Naive thymus-derived CD4-positive, alpha-beta T cell (primary cell): ENCODE data around the gene PDCD4. TPM values are rescaled to one million over a fixed set of nuclear protein-coding genes. Genes with fewer than 3 reads are reported as not detected.

ENCODE experiments used
- ATAC-seq: fragments of 150-1000 bp; cut with Tn5 transposase; 2 replicates; pipeline ENCODE4 v1.10.0; 2021; ENCODE audit warnings: mild to moderate bottlenecking, moderate library complexity
- CTCF ChIA-PET: fragments of 350-600 bp; sonication (Branson Sonifier 250); formaldehyde crosslinking; loops from one replicate; lab custom pipeline; 2021; ENCODE audit warnings: antibody characterized with exemption; lab: Charles Lee
- POLR2A ChIA-PET: fragments of 350-600 bp; sonication (Branson Sonifier 250); formaldehyde crosslinking; loops from one replicate; lab custom pipeline; 2021; ENCODE audit warnings: antibody characterized with exemption, inconsistent platforms; lab: Charles Lee
- DNase-seq, 9 donors: peaks; one replicate each; pipeline versions ENCODE4 v3.0.0 to v3.0.0-alpha.2; 2020 to 2022; ENCODE audit warnings: mixed read lengths in 1 of 9
- H3K27ac ChIP-seq: one replicate; pipeline ENCODE4 v1.7.0; 2013; ENCODE audit warnings: mild to moderate bottlenecking, low read depth, low read length, moderate library complexity
- H3K27me3 ChIP-seq, 2 donors: one replicate each; pipeline ENCODE4 v1.7.0; 2013; ENCODE audit warnings: low read length in 2 of 2, mild to moderate bottlenecking in 2 of 2, moderate library complexity in 2 of 2; ENCODE audit not compliant: control insufficient read depth in 2 of 2, insufficient read depth in 2 of 2
- H3K36me3 ChIP-seq, 3 experiments: 1 replicate in 2 of 3; 2 replicates in 1 of 3; pipeline ENCODE4 v1.7.0; 2013; ENCODE audit warnings: low read length in 3 of 3, mild to moderate bottlenecking in 3 of 3, moderate library complexity in 1 of 3; ENCODE audit not compliant: insufficient read depth in 3 of 3, control insufficient read depth in 2 of 3
- H3K4me1 ChIP-seq, 2 donors: one replicate each; pipeline ENCODE4 v1.7.0; 2013; ENCODE audit warnings: low read length in 2 of 2, mild to moderate bottlenecking in 2 of 2, moderate library complexity in 1 of 2; ENCODE audit not compliant: control insufficient read depth in 2 of 2, insufficient read depth in 2 of 2
- H3K4me3 ChIP-seq: 2 replicates; pipeline ENCODE4 v1.7.0; 2013; ENCODE audit warnings: mild to moderate bottlenecking, low read length
- H3K9me3 ChIP-seq, 3 experiments: 1 replicate in 2 of 3; 2 replicates in 1 of 3; pipeline ENCODE4 v1.7.0; 2013; ENCODE audit warnings: low read length in 3 of 3; ENCODE audit not compliant: control insufficient read depth in 2 of 3
- H3K27ac Mint-ChIP-seq, 9 donors: one replicate each; pipeline ENCODE4 v1.8.0; 2020 to 2022; ENCODE audit warnings: mixed read lengths in 9 of 9, mild to moderate bottlenecking in 8 of 9, moderate library complexity in 5 of 9, inconsistent platforms in 2 of 9
- H3K27me3 Mint-ChIP-seq, 5 donors: one replicate each; pipeline ENCODE4 v1.8.0; 2021 to 2022; ENCODE audit warnings: mixed read lengths in 5 of 5, mild to moderate bottlenecking in 1 of 5
- H3K36me3 Mint-ChIP-seq, 5 donors: one replicate each; pipeline ENCODE4 v1.8.0; 2020 to 2022; ENCODE audit warnings: mixed read lengths in 5 of 5, mild to moderate bottlenecking in 3 of 5, inconsistent platforms in 1 of 5
- H3K4me1 Mint-ChIP-seq, 7 donors: one replicate each; pipeline ENCODE4 v1.8.0; 2020 to 2022; ENCODE audit warnings: mixed read lengths in 7 of 7, mild to moderate bottlenecking in 3 of 7, inconsistent platforms in 1 of 7
- H3K4me3 Mint-ChIP-seq, 10 donors: one replicate each; pipeline ENCODE4 v1.8.0; 2020 to 2022; ENCODE audit warnings: mild to moderate bottlenecking in 10 of 10, mixed read lengths in 10 of 10, moderate library complexity in 6 of 10, inconsistent platforms in 2 of 10
- H3K9me3 Mint-ChIP-seq, 11 donors: one replicate each; pipeline ENCODE4 v1.8.0; 2020 to 2022; ENCODE audit warnings: mixed read lengths in 11 of 11, mild to moderate bottlenecking in 4 of 11, inconsistent platforms in 1 of 11, moderate library complexity in 1 of 11
- intact Hi-C, 2 donors: fragments of 100-400 bp; cut with micrococcal nuclease; formaldehyde crosslinking; loops; one replicate each; pipeline ENCODE4 v1.15.1; 2023
- polyA plus RNA-seq, 2 donors: library from polyadenylated mRNA; unstranded; fragments of 300-500 nt; fragmentation: Illumina TruSeq; gene quantifications; one replicate each; pipeline ENCODE4 v1.2.3, GENCODE V29; 2021
- total RNA-seq, 6 experiments: library from RNA in 5 of 6; stranded (reverse) in 5 of 6; gene quantifications; 1 replicate in 5 of 6; 2 replicates in 1 of 6; pipeline ENCODE4 v1.2.3 and lab custom pipeline; 2021 to 2026

PDCD4 gene
- total RNA-seq: 100 to 1,000 TPM in 4 of 5 experiments, 10 to 100 TPM in 1; 93.7 to 283 (median 223) TPM
- polyA plus RNA-seq: 100 to 1,000 TPM; 253 to 295 TPM
- 374 reads per million, percentile 97 among the genes with 10 or more reads in this experiment for total RNA-seq (lab: John Stamatoyannopoulos, UW)

- Histone ChIP-seq H3K27me3 (no peaks in the 10 kb centered on the region), H3K4me1 (peaks cover 53 to 71% of the 10 kb centered on the region in 2 donors), H3K4me3 (peak within 1 kb of the TSS; percentile 78), H3K27ac (peak within 1 kb of the TSS; percentile 100), H3K9me3 (no peaks in the 10 kb centered on the region), H3K36me3 (peaks cover 0 to 8% (median 0%) of the 10 kb centered on the region in 3 experiments)
- POLR2A ChIA-PET: interaction anchor here (0.6 to 3.6 kb wide), 15 partner anchors 8 to 686 kb away, joined by 3 to 76 read pairs (median 4); no protein-coding TSS in a partner anchor
- Mint-ChIP-seq H3K4me3 (peak within 1 kb of the TSS; percentile 79 to 99 (median 96)), H3K27me3 (peaks cover 0 to 2% (median 0%) of the 10 kb centered on the region in 5 donors), H3K4me1 (peaks cover 43 to 77% (median 68%) of the 10 kb centered on the region in 7 donors), H3K27ac (peak within 1 kb of the TSS; percentile 95 to 100 (median 99)), H3K36me3 (peaks cover 4 to 21% (median 6%) of the 10 kb centered on the region in 5 donors), H3K9me3 (peaks cover 0 to 7% (median 0%) of the 10 kb centered on the region in 11 donors)
- DNase-seq: peak; percentile 83 to 98 (median 90)
- CTCF ChIA-PET: interaction anchor here (0.7 to 2.1 kb wide), 4 partner anchors 11 to 69 kb away, joined by 3 to 7 read pairs (median 4); no protein-coding TSS in a partner anchor
- peak; percentile 78 for ATAC-seq
- intact Hi-C loops: loop anchor here (1.0 to 5.0 kb wide), 18 partner anchors 7 to 663 kb away; partner anchors contain the start of genes BBIP1 (in 2 of the 2), SHOC2 (in 2 of the 2), DUSP5 (in 1 of the 2) and SMC3 (in 1 of the 2)
Observed at GRCh38 chr10:110871298-110872084, at the start of gene PDCD4. Gene PDCD4 (plus strand): TSS chr10:110871928. CDS start chr10:110876028, 4,100 bp downstream.

- POLR2A ChIA-PET: interaction anchor here (4.0 kb wide), 1 partner anchor 19 kb away, joined by 13 read pairs; no protein-coding TSS in a partner anchor
- CTCF ChIA-PET: no interaction called here
- H3K9me3 Mint-ChIP-seq: no peaks in the 10 kb centered on the region
- DNase-seq: no peak
- ATAC-seq: no peak
- no peaks in the 10 kb centered on the region for H3K9me3 ChIP-seq
- H3K4me3 Mint-ChIP-seq: no peak overlapping the region
- H3K4me1 ChIP-seq: peaks cover 0 to 7% of the 10 kb centered on the region in 2 donors
- no peak overlapping the region for H3K27ac ChIP-seq
- no peaks in the 10 kb centered on the region for H3K27me3 ChIP-seq
- H3K4me3 ChIP-seq: no peak overlapping the region
- H3K27me3 Mint-ChIP-seq: peaks cover 0 to 23% (median 0%) of the 10 kb centered on the region in 5 donors
- H3K27ac Mint-ChIP-seq: peak overlapping the region in 8 of 9 donors; percentile 14 to 83 (median 67)
- H3K36me3 Mint-ChIP-seq: no peaks in the 10 kb centered on the region
- intact Hi-C loops: loop anchor here in 1 of 2 donors (1.0 kb wide), 1 partner anchor 13 kb away; no protein-coding TSS in a partner anchor
- H3K36me3 ChIP-seq: no peaks in the 10 kb centered on the region
- H3K4me1 Mint-ChIP-seq: peaks cover 5 to 27% (median 12%) of the 10 kb centered on the region in 7 donors
Observed at GRCh38 chr10:110822035-110822711, 49.6 kb upstream of the PDCD4 start.

- no peak for ATAC-seq
- Mint-ChIP-seq H3K9me3 (no peaks in the 10 kb centered on the region), H3K4me3 (no peak overlapping the region), H3K27me3 (peaks cover 0 to 29% (median 0%) of the 10 kb centered on the region in 5 donors), H3K27ac (peak overlapping the region in 1 of 9 donors; percentile 63), H3K36me3 (no peaks in the 10 kb centered on the region), H3K4me1 (peaks cover 1 to 21% (median 6%) of the 10 kb centered on the region in 7 donors)
- CTCF ChIA-PET: no interaction called here
- Histone ChIP-seq H3K36me3 (no peaks in the 10 kb centered on the region), H3K4me3 (no peak overlapping the region), H3K27ac (no peak overlapping the region), H3K9me3 (no peaks in the 10 kb centered on the region), H3K27me3 (no peaks in the 10 kb centered on the region), H3K4me1 (peaks cover 0 to under 1% of the 10 kb centered on the region in 2 donors)
- DNase-seq: no peak
- POLR2A ChIA-PET: interaction anchor here (4.0 kb wide), 1 partner anchor 20 kb away, joined by 13 read pairs; no protein-coding TSS in a partner anchor
- intact Hi-C loops: loop anchor here in 1 of 2 donors (1.0 kb wide), 1 partner anchor 12 kb away; no protein-coding TSS in a partner anchor
Observed at GRCh38 chr10:110822712-110823311, 48.9 kb upstream of the PDCD4 start.

GRCh38 chr10:110824152-110824441 lies 47.6 kb upstream of the PDCD4 start:
- no peaks in the 10 kb centered on the region for H3K4me1 ChIP-seq
- Mint-ChIP-seq H3K27me3 (peaks cover 0 to 29% (median 0%) of the 10 kb centered on the region in 5 donors), H3K4me1 (peaks cover 0 to 10% (median 5%) of the 10 kb centered on the region in 7 donors), H3K36me3 (no peaks in the 10 kb centered on the region), H3K4me3 (no peak overlapping the region), H3K9me3 (no peaks in the 10 kb centered on the region), H3K27ac (no peak overlapping the region)
- ChIA-PET CTCF (no interaction called here), POLR2A (interaction anchor here (4.0 kb wide), 1 partner anchor 21 kb away, joined by 13 read pairs; no protein-coding TSS in a partner anchor)
- H3K36me3 ChIP-seq: no peaks in the 10 kb centered on the region
- H3K27me3 ChIP-seq: no peaks in the 10 kb centered on the region
- ATAC-seq: no peak
- no peak overlapping the region for H3K4me3 ChIP-seq
- DNase-seq: no peak
- intact Hi-C loops: no loop called here
- no peaks in the 10 kb centered on the region for H3K9me3 ChIP-seq
- H3K27ac ChIP-seq: no peak overlapping the region

- Histone ChIP-seq H3K36me3 (no peaks in the 10 kb centered on the region), H3K27me3 (no peaks in the 10 kb centered on the region), H3K9me3 (no peaks in the 10 kb centered on the region), H3K27ac (no peak overlapping the region), H3K4me1 (no peaks in the 10 kb centered on the region), H3K4me3 (no peak overlapping the region)
- Mint-ChIP-seq H3K27me3 (peaks cover 0 to 29% (median 0%) of the 10 kb centered on the region in 5 donors), H3K4me3 (no peak overlapping the region), H3K4me1 (peaks cover 0 to 10% (median 5%) of the 10 kb centered on the region in 7 donors), H3K27ac (no peak overlapping the region), H3K36me3 (no peaks in the 10 kb centered on the region), H3K9me3 (no peaks in the 10 kb centered on the region)
- ATAC-seq: no peak
- ChIA-PET CTCF (no interaction called here), POLR2A (no interaction called here)
- intact Hi-C loops: no loop called here
- no peak for DNase-seq
Observed at GRCh38 chr10:110824660-110825059, 47.1 kb upstream of the PDCD4 start.

GRCh38 chr10:110825508-110825907 lies 46.2 kb upstream of the PDCD4 start:
- no peaks in the 10 kb centered on the region for H3K27me3 ChIP-seq
- Mint-ChIP-seq H3K27ac (no peak overlapping the region), H3K4me3 (no peak overlapping the region), H3K9me3 (no peaks in the 10 kb centered on the region), H3K36me3 (no peaks in the 10 kb centered on the region), H3K27me3 (peaks cover 0 to 29% (median 0%) of the 10 kb centered on the region in 5 donors), H3K4me1 (peaks cover 0 to 10% (median 5%) of the 10 kb centered on the region in 7 donors)
- CTCF ChIA-PET: no interaction called here
- no peak overlapping the region for H3K27ac ChIP-seq
- DNase-seq: no peak
- no peaks in the 10 kb centered on the region for H3K4me1 ChIP-seq
- H3K36me3 ChIP-seq: no peaks in the 10 kb centered on the region
- no peaks in the 10 kb centered on the region for H3K9me3 ChIP-seq
- intact Hi-C loops: no loop called here
- no peak overlapping the region for H3K4me3 ChIP-seq
- no peak for ATAC-seq
- POLR2A ChIA-PET: interaction anchor here (0.8 to 1.9 kb wide), 3 partner anchors 8 to 22 kb away, joined by 3 to 4 read pairs (median 4); no protein-coding TSS in a partner anchor
